PC-9 (cell line): ENCODE measurements around the gene LIPI.

Source experiments
- CTCF ChIP-seq: fragments of 200-600 bp; sonication (generic); conservative IDR thresholded peaks from 2 replicates; pipeline ENCODE4 v1.6.1; 2017; ENCODE audit warnings: mixed run types, antibody characterized with exemption, mild to moderate bottlenecking, moderate library complexity
- EZH2 ChIP-seq: fragments of 200-600 bp; sonication (generic); IDR thresholded peaks from 2 replicates; pipeline ENCODE4 v1.8.0; 2017; ENCODE audit warnings: antibody characterized with exemption, low read depth

DNA sequence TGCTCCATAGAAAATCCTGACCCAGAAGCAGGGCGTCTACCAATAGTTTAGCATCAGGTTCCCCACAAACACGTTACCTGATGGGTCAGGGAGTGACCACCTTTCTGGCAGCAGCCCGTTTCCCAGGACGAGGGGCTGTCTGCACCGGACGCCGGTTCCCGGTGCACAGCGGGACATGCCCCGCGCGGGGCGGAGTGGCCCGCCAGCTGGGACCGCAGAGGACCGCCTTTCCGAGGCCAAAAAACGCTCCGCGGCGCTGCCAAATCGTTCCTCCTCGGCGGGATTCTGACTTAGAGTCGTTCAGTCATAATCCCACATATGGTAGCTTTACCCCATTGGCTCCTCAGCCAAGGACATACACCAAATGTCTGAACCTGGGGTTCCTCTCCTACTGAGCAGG lies 126.1 kb downstream of the LIPI start:
- TF ChIP-seq EZH2 (no peak), CTCF (no peak)
